Liver (tissue), 3 donors: ENCODE results near the gene CAMKMT.

Experiments used
- MAX ChIP-seq: IDR thresholded peaks from 2 replicates; pipeline ENCODE4 v1.6.1; 2016; ENCODE audit warnings: antibody characterized with exemption
- RAD21 ChIP-seq, 2 donors: IDR thresholded peaks; 2 replicates each; pipeline ENCODE4 v1.6.1; 2016; ENCODE audit warnings: antibody characterized with exemption in 2 of 2, mild to moderate bottlenecking in 2 of 2
- REST ChIP-seq: IDR thresholded peaks from 2 replicates; pipeline ENCODE4 v1.6.1; 2016; ENCODE audit warnings: antibody characterized with exemption, mild to moderate bottlenecking
- SP1 ChIP-seq: IDR thresholded peaks from 2 replicates; pipeline ENCODE4 v1.6.1; 2018; ENCODE audit warnings: antibody characterized with exemption, mild to moderate bottlenecking
- TAF1 ChIP-seq: conservative IDR thresholded peaks from 2 replicates; pipeline ENCODE4 v1.6.1; 2016; ENCODE audit warnings: antibody characterized with exemption, mild to moderate bottlenecking
- TF ChIP-seq, protein P1 (sequence below): fragments of 150-350 bp; IDR thresholded peaks from 2 replicates; pipeline ENCODE4 v1.5.1; 2017; ENCODE audit warnings: improper control_type of control experiment, low read depth, low read length; ENCODE audit not compliant: missing input control
- donor health status: healthy.
- donor health status: healthy.

GRCh38 chr2:44555700-44556099 is 194.0 kb downstream of the CAMKMT start:
- TF ChIP-seq RAD21 (IDR thresholded peaks at IDR 0.05) (peak; percentile 20 to 60), REST (no peak), TAF1 (no peak), SP1 (peak; percentile 24), MAX (peak; percentile 7)
- TF ChIP-seq, protein P1, sequence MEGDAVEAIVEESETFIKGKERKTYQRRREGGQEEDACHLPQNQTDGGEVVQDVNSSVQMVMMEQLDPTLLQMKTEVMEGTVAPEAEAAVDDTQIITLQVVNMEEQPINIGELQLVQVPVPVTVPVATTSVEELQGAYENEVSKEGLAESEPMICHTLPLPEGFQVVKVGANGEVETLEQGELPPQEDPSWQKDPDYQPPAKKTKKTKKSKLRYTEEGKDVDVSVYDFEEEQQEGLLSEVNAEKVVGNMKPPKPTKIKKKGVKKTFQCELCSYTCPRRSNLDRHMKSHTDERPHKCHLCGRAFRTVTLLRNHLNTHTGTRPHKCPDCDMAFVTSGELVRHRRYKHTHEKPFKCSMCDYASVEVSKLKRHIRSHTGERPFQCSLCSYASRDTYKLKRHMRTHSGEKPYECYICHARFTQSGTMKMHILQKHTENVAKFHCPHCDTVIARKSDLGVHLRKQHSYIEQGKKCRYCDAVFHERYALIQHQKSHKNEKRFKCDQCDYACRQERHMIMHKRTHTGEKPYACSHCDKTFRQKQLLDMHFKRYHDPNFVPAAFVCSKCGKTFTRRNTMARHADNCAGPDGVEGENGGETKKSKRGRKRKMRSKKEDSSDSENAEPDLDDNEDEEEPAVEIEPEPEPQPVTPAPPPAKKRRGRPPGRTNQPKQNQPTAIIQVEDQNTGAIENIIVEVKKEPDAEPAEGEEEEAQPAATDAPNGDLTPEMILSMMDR, result no peak
